PC-9 (cell line): ENCODE data around the gene CACNA1D. TPM values are rescaled to one million over a fixed set of nuclear protein-coding genes. Genes with fewer than 3 reads are reported as not detected.

Experiments used
- BruUV-seq: library from RNA; stranded (reverse); fragments of 400-500 nt; replicated peaks from 2 replicates; lab custom pipeline; 2021; lab: Mats Ljungman, UMichigan
- CTCF ChIA-PET: fragments of 300-600 bp; sonication (Branson Sonifier 250); formaldehyde crosslinking; loops from one replicate; lab custom pipeline; 2022; ENCODE audit warnings: antibody characterized with exemption; lab: Charles Lee
- POLR2A ChIA-PET: fragments of 300-600 bp; sonication (Branson Sonifier 250); formaldehyde crosslinking; loops from one replicate; lab custom pipeline; 2022; ENCODE audit warnings: antibody characterized with exemption; ENCODE audit not compliant: unreplicated experiment; lab: Charles Lee
- DNase-seq, 2 experiments: peaks; one replicate each; pipeline versions ENCODE4 v3.0.0 to v3.0.0-alpha.2; 2015 to 2022; ENCODE audit warnings: mixed read lengths in 1 of 2
- H2AFZ ChIP-seq: fragments of 200-600 bp; sonication (generic); 2 replicates; pipeline ENCODE4 v1.8.1; 2017; ENCODE audit warnings: antibody characterized with exemption
- H3F3A ChIP-seq: fragments of 200-600 bp; sonication (generic); 2 replicates; pipeline ENCODE4 v1.8.1; 2017; ENCODE audit warnings: antibody characterized with exemption, mild to moderate bottlenecking, low read depth; ENCODE audit not compliant: insufficient read depth
- H3K27ac ChIP-seq: fragments of 200-600 bp; sonication (generic); 2 replicates; pipeline ENCODE4 v1.6.1; 2016; ENCODE audit warnings: mixed run types
- H3K27me3 ChIP-seq: fragments of 200-600 bp; sonication (generic); 2 replicates; pipeline ENCODE4 v1.6.1; 2016; ENCODE audit warnings: low read depth, mixed run types; ENCODE audit not compliant: insufficient read depth
- H3K36me3 ChIP-seq: fragments of 200-600 bp; sonication (generic); 2 replicates; pipeline ENCODE4 v1.6.1; 2016; ENCODE audit warnings: low read depth, mixed run types
- H3K4me1 ChIP-seq: fragments of 200-600 bp; sonication (generic); replicated peaks from 2 replicates; pipeline ENCODE4 v1.6.1; 2016; ENCODE audit warnings: mixed run types; ENCODE audit not compliant: insufficient read depth
- H3K4me2 ChIP-seq: fragments of 200-600 bp; sonication (generic); 2 replicates; pipeline ENCODE4 v1.6.1; 2017; ENCODE audit warnings: mixed run types
- H3K4me3 ChIP-seq: fragments of 200-600 bp; sonication (generic); 2 replicates; pipeline ENCODE4 v1.6.1; 2016; ENCODE audit warnings: mixed run types
- H3K79me2 ChIP-seq: fragments of 200-600 bp; sonication (generic); 2 replicates; pipeline ENCODE4 v1.6.1; 2017; ENCODE audit warnings: low read depth, mixed run types
- H3K9me2 ChIP-seq: fragments of 200-600 bp; sonication (generic); 2 replicates; pipeline ENCODE4 v1.8.1; 2017; ENCODE audit warnings: mild to moderate bottlenecking; ENCODE audit not compliant: insufficient read depth
- H3K9me3 ChIP-seq: fragments of 200-600 bp; sonication (generic); 2 replicates; pipeline ENCODE4 v1.8.1; 2016; ENCODE audit warnings: low read depth; ENCODE audit not compliant: insufficient read depth
- H4K20me1 ChIP-seq: fragments of 200-600 bp; sonication (generic); 2 replicates; pipeline ENCODE4 v1.8.1; 2017; ENCODE audit not compliant: insufficient read depth
- CTCF ChIP-seq: fragments of 200-600 bp; sonication (generic); conservative IDR thresholded peaks from 2 replicates; pipeline ENCODE4 v1.6.1; 2017; ENCODE audit warnings: mixed run types, antibody characterized with exemption, mild to moderate bottlenecking, moderate library complexity
- EZH2 ChIP-seq: fragments of 200-600 bp; sonication (generic); IDR thresholded peaks from 2 replicates; pipeline ENCODE4 v1.8.0; 2017; ENCODE audit warnings: antibody characterized with exemption, low read depth
- intact Hi-C: fragments of 100-400 bp; cut with micrococcal nuclease; formaldehyde crosslinking; loops from one replicate; pipeline ENCODE4 v1.10.0; 2022; ENCODE audit not compliant: unreplicated experiment
- total RNA-seq: library from RNA; stranded (reverse); gene quantifications from 2 replicates; pipeline ENCODE4 v1.2.3, GENCODE V29; 2021

The CACNA1D gene
- total RNA-seq, 1 experiment from 2014 or later: not detected

- Histone ChIP-seq H3K4me3 (no peak overlapping the region), H3K27me3 (peaks cover 55% of the 10 kb centered on the region), H3K27ac (no peak overlapping the region), H3K9me3 (no peaks in the 10 kb centered on the region), H3K36me3 (no peaks in the 10 kb centered on the region), H3K4me1 (no peaks in the 10 kb centered on the region), H2AFZ (no peak overlapping the region), H3K4me2 (no peak overlapping the region), H4K20me1 (no peaks in the 10 kb centered on the region), H3F3A (no peaks in the 10 kb centered on the region), H3K9me2 (no peaks in the 10 kb centered on the region), H3K79me2 (no peaks in the 10 kb centered on the region)
- TF ChIP-seq CTCF: no peak
- TF ChIP-seq EZH2: no peak
- POLR2A ChIA-PET: no interaction called here
- intact Hi-C loops: no loop called here
- DNase-seq: no peak
- CTCF ChIA-PET: no interaction called here
- no TSS peak for BruUV-seq
These were observed 328.9 kb downstream of the CACNA1D start for GRCh38 chr3:53823026-53823955.

GRCh38 chr3:53823956-53824657 lies 329.7 kb downstream of the CACNA1D start:
- ChIA-PET POLR2A (no interaction called here), CTCF (no interaction called here)
- Histone ChIP-seq H3K27ac (no peak overlapping the region), H3K9me3 (no peaks in the 10 kb centered on the region), H4K20me1 (no peaks in the 10 kb centered on the region), H3K4me1 (no peaks in the 10 kb centered on the region), H3K4me2 (no peak overlapping the region), H3K4me3 (no peak overlapping the region), H3K9me2 (no peaks in the 10 kb centered on the region), H3K79me2 (no peaks in the 10 kb centered on the region), H2AFZ (no peak overlapping the region), H3K27me3 (peaks cover 50% of the 10 kb centered on the region), H3F3A (no peaks in the 10 kb centered on the region), H3K36me3 (no peaks in the 10 kb centered on the region)
- TF ChIP-seq EZH2 (no peak), CTCF (no peak)
- BruUV-seq: no TSS peak
- no peak for DNase-seq
- intact Hi-C loops: no loop called here

- no peaks in the 10 kb centered on the region for H4K20me1 ChIP-seq
- H3K4me2 ChIP-seq: no peak overlapping the region
- DNase-seq: no peak
- no peak overlapping the region for H3K27ac ChIP-seq
- POLR2A ChIA-PET: no interaction called here
- H3K9me2 ChIP-seq: no peaks in the 10 kb centered on the region
- H3K36me3 ChIP-seq: no peaks in the 10 kb centered on the region
- H3K27me3 ChIP-seq: peaks cover 45% of the 10 kb centered on the region
- H3K4me3 ChIP-seq: no peak overlapping the region
- H3K79me2 ChIP-seq: no peaks in the 10 kb centered on the region
- no peaks in the 10 kb centered on the region for H3F3A ChIP-seq
- no peak for TF ChIP-seq CTCF
- H3K9me3 ChIP-seq: no peaks in the 10 kb centered on the region
- BruUV-seq: no TSS peak
- H2AFZ ChIP-seq: no peak overlapping the region
- no peaks in the 10 kb centered on the region for H3K4me1 ChIP-seq
- CTCF ChIA-PET: no interaction called here
- intact Hi-C loops: no loop called here
These were observed 330.4 kb downstream of the CACNA1D start for GRCh38 chr3:53824795-53825194.
